Measurements from ENCODE around the gene ZNF750.

DNA sequence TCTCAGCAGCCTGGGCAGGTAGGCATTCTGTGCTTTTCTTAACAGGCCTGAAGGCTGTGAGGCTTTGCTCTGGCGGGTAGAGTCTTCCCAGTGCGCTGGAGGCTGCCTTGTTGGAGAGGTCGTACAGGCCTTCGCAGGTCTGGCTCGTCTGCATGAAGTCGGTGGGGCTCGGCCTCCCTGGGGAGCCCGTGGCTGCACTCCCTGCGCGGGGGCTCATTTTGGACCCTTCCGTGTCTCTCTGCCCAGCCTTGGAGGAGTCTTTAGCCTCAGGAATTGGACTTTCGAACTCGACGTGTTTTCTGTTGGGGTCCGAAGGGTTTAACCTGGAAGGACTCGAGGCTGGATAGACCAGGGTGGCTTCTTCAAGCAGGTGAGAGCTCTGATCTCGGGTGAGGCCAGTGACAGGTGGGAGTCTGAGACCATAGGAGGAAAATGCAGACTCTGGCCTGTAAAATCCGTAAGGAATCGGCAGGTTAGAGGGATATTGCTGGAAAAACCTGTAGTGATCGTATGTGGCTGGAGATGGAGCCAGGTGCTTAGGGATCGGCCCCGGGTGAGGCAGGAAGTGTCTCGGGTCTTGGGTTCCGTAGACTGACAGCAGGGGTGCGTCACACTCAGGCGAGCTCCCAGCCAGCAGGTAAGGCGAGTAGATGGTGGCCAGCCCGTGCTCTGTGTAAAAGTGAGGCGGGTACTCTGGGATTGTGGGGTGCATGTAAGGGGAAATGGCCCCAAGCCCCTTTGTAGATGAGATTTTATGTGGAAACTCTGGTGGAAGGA lies 8.6 kb downstream of the ZNF750 start:
- TF ChIP-seq, protein P1, sequence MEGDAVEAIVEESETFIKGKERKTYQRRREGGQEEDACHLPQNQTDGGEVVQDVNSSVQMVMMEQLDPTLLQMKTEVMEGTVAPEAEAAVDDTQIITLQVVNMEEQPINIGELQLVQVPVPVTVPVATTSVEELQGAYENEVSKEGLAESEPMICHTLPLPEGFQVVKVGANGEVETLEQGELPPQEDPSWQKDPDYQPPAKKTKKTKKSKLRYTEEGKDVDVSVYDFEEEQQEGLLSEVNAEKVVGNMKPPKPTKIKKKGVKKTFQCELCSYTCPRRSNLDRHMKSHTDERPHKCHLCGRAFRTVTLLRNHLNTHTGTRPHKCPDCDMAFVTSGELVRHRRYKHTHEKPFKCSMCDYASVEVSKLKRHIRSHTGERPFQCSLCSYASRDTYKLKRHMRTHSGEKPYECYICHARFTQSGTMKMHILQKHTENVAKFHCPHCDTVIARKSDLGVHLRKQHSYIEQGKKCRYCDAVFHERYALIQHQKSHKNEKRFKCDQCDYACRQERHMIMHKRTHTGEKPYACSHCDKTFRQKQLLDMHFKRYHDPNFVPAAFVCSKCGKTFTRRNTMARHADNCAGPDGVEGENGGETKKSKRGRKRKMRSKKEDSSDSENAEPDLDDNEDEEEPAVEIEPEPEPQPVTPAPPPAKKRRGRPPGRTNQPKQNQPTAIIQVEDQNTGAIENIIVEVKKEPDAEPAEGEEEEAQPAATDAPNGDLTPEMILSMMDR (conservative IDR thresholded peaks at IDR 0.05) = no peak
- TF ChIP-seq ZFX (IDR thresholded peaks at IDR 0.05) = no peak

Measured in C4-2B (cell line).